ENCODE measurements around the gene FER.

Gene FER

DNA sequence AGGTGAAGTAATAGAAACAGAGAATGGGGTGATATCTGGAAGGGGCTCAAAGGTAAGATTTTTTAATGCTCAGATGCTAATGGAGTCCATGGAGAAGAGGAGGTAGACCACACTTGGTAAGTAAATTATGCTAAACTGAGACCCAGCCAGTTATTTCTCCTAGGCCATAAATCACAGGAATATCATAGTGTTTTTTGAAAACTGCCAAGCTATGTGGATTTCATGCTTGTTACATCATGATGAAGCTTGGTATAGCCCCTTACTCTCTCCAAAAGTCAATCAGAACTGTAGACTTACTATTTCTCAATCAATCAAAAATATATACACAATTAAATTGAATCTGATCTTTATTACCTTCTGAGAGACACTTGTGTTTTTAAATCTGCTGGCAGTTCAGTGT, 409.2 kb downstream of the FER start:
- Histone ChIP-seq H3K27me3 (ENCODE audit: insufficient read depth, low read length) (no peaks in the 10 kb centered on the region), H3K4me3 (ENCODE audit: low read depth, low read length, poor library complexity, severe bottlenecking) (no peak overlapping the region), H3K27ac (ENCODE audit: low read depth, low read length, poor library complexity, severe bottlenecking) (no peak overlapping the region), H3K9ac (ENCODE audit: low read length) (no peak overlapping the region), H3K79me2 (ENCODE audit: insufficient read depth, low read length) (no peaks in the 10 kb centered on the region), H3K4me1 (ENCODE audit: insufficient read depth, low read length, severe bottlenecking) (no peaks in the 10 kb centered on the region), H3K4me2 (ENCODE audit: low read length) (no peak overlapping the region), H3K36me3 (ENCODE audit: insufficient read depth, low read length) (no peaks in the 10 kb centered on the region), H4K20me1 (ENCODE audit: insufficient read depth, low read length) (no peaks in the 10 kb centered on the region), H2AFZ (ENCODE audit: low read length) (no peak overlapping the region), H3K9me2 (ENCODE audit: low read depth, low read length) (no peaks in the 10 kb centered on the region), H3K9me3 (ENCODE audit: low read length) (no peaks in the 10 kb centered on the region), H3F3A (ENCODE audit: insufficient read depth, low read length) (no peaks in the 10 kb centered on the region)
- TF ChIP-seq, protein P1, sequence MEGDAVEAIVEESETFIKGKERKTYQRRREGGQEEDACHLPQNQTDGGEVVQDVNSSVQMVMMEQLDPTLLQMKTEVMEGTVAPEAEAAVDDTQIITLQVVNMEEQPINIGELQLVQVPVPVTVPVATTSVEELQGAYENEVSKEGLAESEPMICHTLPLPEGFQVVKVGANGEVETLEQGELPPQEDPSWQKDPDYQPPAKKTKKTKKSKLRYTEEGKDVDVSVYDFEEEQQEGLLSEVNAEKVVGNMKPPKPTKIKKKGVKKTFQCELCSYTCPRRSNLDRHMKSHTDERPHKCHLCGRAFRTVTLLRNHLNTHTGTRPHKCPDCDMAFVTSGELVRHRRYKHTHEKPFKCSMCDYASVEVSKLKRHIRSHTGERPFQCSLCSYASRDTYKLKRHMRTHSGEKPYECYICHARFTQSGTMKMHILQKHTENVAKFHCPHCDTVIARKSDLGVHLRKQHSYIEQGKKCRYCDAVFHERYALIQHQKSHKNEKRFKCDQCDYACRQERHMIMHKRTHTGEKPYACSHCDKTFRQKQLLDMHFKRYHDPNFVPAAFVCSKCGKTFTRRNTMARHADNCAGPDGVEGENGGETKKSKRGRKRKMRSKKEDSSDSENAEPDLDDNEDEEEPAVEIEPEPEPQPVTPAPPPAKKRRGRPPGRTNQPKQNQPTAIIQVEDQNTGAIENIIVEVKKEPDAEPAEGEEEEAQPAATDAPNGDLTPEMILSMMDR (IDR thresholded peaks at IDR 0.05; ENCODE audit: low read length), result no peak
- no peak for TF ChIP-seq EZH2 (IDR thresholded peaks at IDR 0.05; ENCODE audit: borderline replicate concordance, low read length)

DNA sequence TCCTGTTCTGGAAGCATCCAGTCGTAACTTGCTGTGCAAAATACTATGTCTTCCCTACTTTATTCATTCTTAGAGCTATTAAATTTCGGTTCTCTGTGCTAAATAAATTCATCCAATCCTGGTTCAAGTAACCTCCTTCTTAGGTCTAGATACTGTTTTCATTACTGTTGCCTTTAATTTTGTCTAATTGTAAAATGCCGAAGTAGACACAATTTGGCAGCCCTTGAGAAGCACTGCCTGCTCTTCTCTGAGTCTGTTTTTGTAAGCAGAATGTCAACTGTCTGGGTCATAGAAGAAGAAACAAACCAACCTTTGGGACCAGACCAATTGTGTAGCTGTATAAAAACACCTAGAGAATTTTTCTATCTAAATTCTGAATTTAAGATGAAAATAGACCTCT, 412.8 kb downstream of the FER start:
- Histone ChIP-seq H4K20me1 (ENCODE audit: insufficient read depth, low read length) (no peaks in the 10 kb centered on the region), H3K4me3 (ENCODE audit: low read depth, low read length, poor library complexity, severe bottlenecking) (no peak overlapping the region), H3F3A (ENCODE audit: insufficient read depth, low read length) (no peaks in the 10 kb centered on the region), H3K4me1 (ENCODE audit: insufficient read depth, low read length, severe bottlenecking) (peaks cover 13% of the 10 kb centered on the region), H3K27ac (ENCODE audit: low read depth, low read length, poor library complexity, severe bottlenecking) (no peak overlapping the region), H3K9me3 (ENCODE audit: low read length) (0 out of 2 replicates have a peak, but pooled peaks cover 4% of the 10 kb centered on the region), H3K36me3 (ENCODE audit: insufficient read depth, low read length) (no peaks in the 10 kb centered on the region), H3K4me2 (ENCODE audit: low read length) (no peak overlapping the region), H3K9me2 (ENCODE audit: low read depth, low read length) (no peaks in the 10 kb centered on the region), H3K27me3 (ENCODE audit: insufficient read depth, low read length) (no peaks in the 10 kb centered on the region), H2AFZ (ENCODE audit: low read length) (no peak overlapping the region), H3K9ac (ENCODE audit: low read length) (no peak overlapping the region), H3K79me2 (ENCODE audit: insufficient read depth, low read length) (no peaks in the 10 kb centered on the region)
- TF ChIP-seq, protein P1 (IDR thresholded peaks at IDR 0.05; ENCODE audit: low read length), result no peak
- TF ChIP-seq EZH2 (IDR thresholded peaks at IDR 0.05; ENCODE audit: borderline replicate concordance, low read length), result no peak

DNA sequence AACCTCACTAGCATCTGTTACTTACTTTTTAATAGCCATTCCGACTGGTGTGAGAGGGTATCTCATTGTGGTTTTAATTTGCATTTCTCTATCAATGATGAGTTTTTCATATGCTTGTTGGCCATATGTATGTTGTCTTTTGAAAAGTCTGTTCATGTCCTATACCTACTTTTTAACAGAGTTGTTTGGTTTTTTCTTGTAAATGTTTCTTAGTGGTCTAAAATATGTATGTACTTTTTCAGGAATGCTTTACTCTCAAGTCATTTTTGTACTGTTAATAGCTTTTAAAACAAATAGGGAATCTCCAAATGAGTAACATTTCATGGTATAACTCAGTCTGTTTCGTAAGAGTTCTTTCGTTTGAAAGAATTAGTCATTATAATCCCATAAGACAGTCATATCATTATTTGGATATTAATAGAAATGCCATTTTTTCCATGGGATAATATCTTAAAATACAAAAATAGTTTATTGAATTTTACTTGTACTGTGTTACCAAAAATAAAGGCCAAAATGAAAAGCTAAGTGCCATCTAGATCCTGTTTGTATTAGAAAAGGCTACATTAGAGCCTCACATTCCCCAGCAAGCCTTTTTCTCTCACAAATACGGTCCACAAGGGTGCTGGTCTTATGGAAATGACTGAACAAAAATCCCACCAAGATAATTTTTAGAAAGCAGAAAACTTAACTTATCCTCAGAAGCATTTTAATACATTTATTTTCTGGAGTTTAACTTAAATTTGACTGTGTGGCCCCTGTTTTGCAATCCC, 414.4 kb downstream of the FER start:
- H4K20me1 ChIP-seq (ENCODE audit: insufficient read depth, low read length), result no peaks in the 10 kb centered on the region
- no peak for TF ChIP-seq EZH2 (IDR thresholded peaks at IDR 0.05; ENCODE audit: borderline replicate concordance, low read length)
- TF ChIP-seq, protein P1 (IDR thresholded peaks at IDR 0.05; ENCODE audit: low read length), result no peak

More for the DNA sequence above, 414.4 kb downstream of the FER start:
- H3K4me3 ChIP-seq (ENCODE audit: low read depth, low read length, poor library complexity, severe bottlenecking), result no peak overlapping the region
- H3K36me3 ChIP-seq (ENCODE audit: insufficient read depth, low read length), result no peaks in the 10 kb centered on the region
- no peaks in the 10 kb centered on the region for H3F3A ChIP-seq (ENCODE audit: insufficient read depth, low read length)
- no peak overlapping the region for H2AFZ ChIP-seq (ENCODE audit: low read length)
- H3K27ac ChIP-seq (ENCODE audit: low read depth, low read length, poor library complexity, severe bottlenecking), result no peak overlapping the region
- peaks cover 13% of the 10 kb centered on the region for H3K4me1 ChIP-seq (ENCODE audit: insufficient read depth, low read length, severe bottlenecking)
- H3K9ac ChIP-seq (ENCODE audit: low read length), result no peak overlapping the region
- no peak overlapping the region for H3K4me2 ChIP-seq (ENCODE audit: low read length)
- no peaks in the 10 kb centered on the region for H3K79me2 ChIP-seq (ENCODE audit: insufficient read depth, low read length)
- H3K9me2 ChIP-seq (ENCODE audit: low read depth, low read length), result no peaks in the 10 kb centered on the region
- H3K27me3 ChIP-seq (ENCODE audit: insufficient read depth, low read length), result no peaks in the 10 kb centered on the region
- H3K9me3 ChIP-seq (ENCODE audit: low read length), result 0 out of 2 replicates have a peak, but pooled peaks cover 4% of the 10 kb centered on the region
